Gastrocnemius medialis (tissue), 4 donors: ENCODE measurements around the gene CRKL. TPM values are rescaled to one million over a fixed set of nuclear protein-coding genes. Genes with fewer than 3 reads are reported as not detected.

ENCODE experiments used
- ATAC-seq, 2 donors: fragments of 150-250 bp; one replicate each; pipeline ENCODE4 v1.9.1; 2016
- DNase-seq, 2 donors: peaks; one replicate each; pipeline ENCODE4 v3.0.0-alpha.2; 2019
- H3K27ac ChIP-seq, 4 donors: fragments of 200-600 bp; sonication (generic); 1 replicate in 1 of 4; 2 replicates in 3 of 4; pipeline ENCODE4 v1.5.1; 2016 to 2018; ENCODE audit warnings: mild to moderate bottlenecking in 2 of 4, moderate library complexity in 1 of 4
- H3K27me3 ChIP-seq, 3 donors: fragments of 200-600 bp; sonication (generic) in 2 of 3; 1 replicate in 1 of 3; 2 replicates in 2 of 3; pipeline versions ENCODE4 v1.5.1 to v1.6.0; 2016 to 2019; ENCODE audit warnings: mild to moderate bottlenecking in 1 of 3, moderate library complexity in 1 of 3
- H3K36me3 ChIP-seq, 2 donors: fragments of 200-600 bp; sonication (generic) in 1 of 2; one replicate each; pipeline ENCODE4 v1.5.1; 2017 to 2018
- H3K4me1 ChIP-seq, 2 donors: fragments of 200-600 bp; sonication (generic) in 1 of 2; one replicate each; pipeline ENCODE4 v1.5.1; 2016 to 2017; ENCODE audit warnings: mild to moderate bottlenecking in 2 of 2
- H3K4me3 ChIP-seq, 4 donors: fragments of 200-600 bp; sonication (generic) in 3 of 4; 1 replicate in 1 of 4; 2 replicates in 3 of 4; pipeline ENCODE4 v1.5.1; 2016 to 2019; ENCODE audit warnings: mild to moderate bottlenecking in 2 of 4
- H3K9me3 ChIP-seq, 3 donors: fragments of 200-600 bp; sonication (generic) in 2 of 3; 1 replicate in 1 of 3; 2 replicates in 2 of 3; pipeline ENCODE4 v1.5.1; 2016 to 2019
- CTCF ChIP-seq, 5 experiments: fragments of 450-650 bp in 3 of 5; fragments of 200-600 bp in 2 of 5; sonication (generic) in 2 of 5; IDR thresholded peaks in 4 of 5; conservative IDR thresholded peaks in 1 of 5; 1 replicate in 4 of 5; 2 replicates in 1 of 5; pipeline ENCODE4 v1.5.1; 2016 to 2019; ENCODE audit warnings: antibody characterized with exemption in 5 of 5, mild to moderate bottlenecking in 3 of 5, moderate library complexity in 3 of 5
- POLR2A ChIP-seq, 2 donors: fragments of 450-650 bp; IDR thresholded peaks; one replicate each; pipeline ENCODE4 v1.6.1; 2017; ENCODE audit warnings: antibody characterized with exemption in 2 of 2, mild to moderate bottlenecking in 2 of 2, moderate library complexity in 2 of 2
- in situ Hi-C, 4 donors: fragments of 200-750 bp; cut with MboI; loops; one replicate each; pipeline versions ENCODE4 v1.15.0 to v1.8.0; 2017; ENCODE audit warnings: low sequenced_read_pairs in 4 of 4
- intact Hi-C: fragments of 100-400 bp; cut with DNase I; formaldehyde crosslinking; loops from one replicate; pipeline ENCODE4 v1.15.1; 2023; ENCODE audit warnings: low total_unique reads
- total RNA-seq, 4 donors: library from RNA; depleted of rRNA; stranded (reverse); fragments of >200 nt; gene quantifications; one replicate each; pipeline versions ENCODE4 v1.1.0 to v1.2.3, GENCODE V29; 2016

CRKL gene
- total RNA-seq, 4 donors from 2014 or later, result 73.3 to 109 (median 84.7) TPM

GRCh38 chr22:20991252-20992055, 74.2 kb downstream of the CRKL start:
- no peak overlapping the region for H3K27ac ChIP-seq
- H3K36me3 ChIP-seq, result peaks cover 0 to 73% of the 10 kb centered on the region in 2 donors
- no peaks in the 10 kb centered on the region for H3K9me3 ChIP-seq
- in situ Hi-C loops (no loop called here), intact Hi-C loops (no loop called here)
- TF ChIP-seq POLR2A (IDR thresholded peaks at IDR 0.05), result no peak
- TF ChIP-seq CTCF (IDR thresholded peaks at IDR 0.05 in 4 of 5, conservative IDR thresholded peaks at IDR 0.05 in 1 of 5), result no peak
- no peaks in the 10 kb centered on the region for H3K27me3 ChIP-seq
- H3K4me1 ChIP-seq, result no peaks in the 10 kb centered on the region
- ATAC-seq (no peak), DNase-seq (no peak)
- no peak overlapping the region for H3K4me3 ChIP-seq

- Histone ChIP-seq H3K27ac (no peak overlapping the region), H3K36me3 (peaks cover 0 to 68% of the 10 kb centered on the region in 2 donors), H3K9me3 (no peaks in the 10 kb centered on the region), H3K4me3 (no peak overlapping the region), H3K27me3 (no peaks in the 10 kb centered on the region), H3K4me1 (no peaks in the 10 kb centered on the region)
- no peak for ATAC-seq
- intact Hi-C loops, result no loop called here
- no peak for DNase-seq
- no peak for TF ChIP-seq POLR2A (IDR thresholded peaks at IDR 0.05)
- in situ Hi-C loops, result no loop called here
Measured at GRCh38 chr22:20992056-20992442, 74.8 kb downstream of the CRKL start.

- ATAC-seq (no peak), DNase-seq (no peak)
- TF ChIP-seq CTCF (IDR thresholded peaks at IDR 0.05 in 4 of 5, conservative IDR thresholded peaks at IDR 0.05 in 1 of 5) (no peak), POLR2A (IDR thresholded peaks at IDR 0.05) (no peak)
- intact Hi-C loops (no loop called here), in situ Hi-C loops (no loop called here)
- no peak overlapping the region for H3K4me3 ChIP-seq
- H3K36me3 ChIP-seq, result peaks cover 0 to 69% of the 10 kb centered on the region in 2 donors
- H3K27ac ChIP-seq, result no peak overlapping the region
- no peaks in the 10 kb centered on the region for H3K4me1 ChIP-seq
- H3K27me3 ChIP-seq, result no peaks in the 10 kb centered on the region
- no peaks in the 10 kb centered on the region for H3K9me3 ChIP-seq
Measured at GRCh38 chr22:20992456-20993303, 75.5 kb downstream of the CRKL start.

- ATAC-seq, result no peak
- Histone ChIP-seq H3K36me3 (peaks cover 0 to 69% of the 10 kb centered on the region in 2 donors), H3K9me3 (no peaks in the 10 kb centered on the region), H3K4me3 (no peak overlapping the region), H3K27me3 (no peaks in the 10 kb centered on the region), H3K4me1 (no peaks in the 10 kb centered on the region), H3K27ac (no peak overlapping the region)
- intact Hi-C loops, result no loop called here
- no peak for TF ChIP-seq POLR2A (IDR thresholded peaks at IDR 0.05)
- TF ChIP-seq CTCF (IDR thresholded peaks at IDR 0.05 in 4 of 5, conservative IDR thresholded peaks at IDR 0.05 in 1 of 5), result no peak
- DNase-seq, result no peak
- in situ Hi-C loops, result no loop called here
Measured at GRCh38 chr22:20993304-20994127, 76.3 kb downstream of the CRKL start.
